NT2/D1 (cell line): ENCODE results near the gene EML1.

Source experiments
- DNase-seq: peaks from one replicate; pipeline ENCODE4 v3.0.0-alpha.2; 2011; ENCODE audit warnings: low read depth, low spot score
- H3K27me3 ChIP-seq: 2 replicates; pipeline ENCODE4 v1.6.0; 2011; ENCODE audit warnings: mild to moderate bottlenecking; ENCODE audit not compliant: insufficient read length, insufficient read depth
- H3K36me3 ChIP-seq: 2 replicates; pipeline ENCODE4 v1.6.1; 2011; ENCODE audit warnings: mild to moderate bottlenecking, low read length, mixed read lengths; ENCODE audit not compliant: insufficient read depth, insufficient read length
- H3K4me1 ChIP-seq: 2 replicates; pipeline ENCODE4 v1.5.1; 2011; ENCODE audit not compliant: insufficient read depth, insufficient read length
- H3K4me3 ChIP-seq: 2 replicates; pipeline ENCODE4 v1.5.1; 2011; ENCODE audit warnings: low read depth; ENCODE audit not compliant: insufficient read length
- H3K9ac ChIP-seq: 2 replicates; pipeline ENCODE4 v1.6.0; 2011; ENCODE audit warnings: low read depth; ENCODE audit not compliant: insufficient read length
- H3K9me3 ChIP-seq: 2 replicates; pipeline ENCODE4 v1.5.1; 2011; ENCODE audit warnings: mild to moderate bottlenecking, low read length; ENCODE audit not compliant: insufficient read depth
- SUZ12 ChIP-seq: IDR thresholded peaks from 2 replicates; pipeline ENCODE4 v1.6.1; 2011; ENCODE audit not compliant: insufficient read length, insufficient read depth; ENCODE audit errors: extremely low read depth
- YY1 ChIP-seq: IDR thresholded peaks from 2 replicates; pipeline ENCODE4 v1.6.1; 2011; ENCODE audit not compliant: insufficient read length, insufficient read depth
- ZNF274 ChIP-seq: IDR thresholded peaks from 2 replicates; pipeline ENCODE4 v1.6.1; 2011; ENCODE audit warnings: mild to moderate bottlenecking, low read depth, low read length

EML1 gene

DNA sequence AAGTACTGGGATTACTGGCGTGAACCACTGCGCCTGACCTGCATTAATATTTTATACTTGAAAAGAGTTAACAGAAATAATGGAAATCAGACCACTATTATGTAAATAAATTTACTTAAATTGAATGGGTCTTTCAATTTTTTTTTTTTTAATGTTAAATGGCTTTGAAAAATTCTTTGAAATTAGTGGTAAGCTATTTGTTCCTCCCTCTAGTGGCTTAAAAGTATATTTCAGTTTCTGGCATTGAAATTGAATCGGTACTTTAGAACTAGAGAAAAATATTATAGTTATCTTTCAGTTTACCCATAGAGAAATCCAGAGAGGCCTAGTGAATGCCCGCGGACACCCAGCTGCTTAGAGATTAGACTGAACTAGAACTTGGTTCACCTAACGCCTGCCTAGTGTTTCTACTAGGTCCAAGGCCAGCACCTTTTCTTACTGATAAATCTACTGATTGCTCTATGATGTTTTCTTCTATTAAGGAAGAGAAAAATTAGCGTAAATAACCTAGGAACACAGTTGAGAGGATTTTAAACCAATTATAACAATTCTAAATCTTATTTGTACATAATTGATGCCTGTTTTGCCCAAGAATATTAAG lies 106.5 kb downstream of the EML1 start:
- Histone ChIP-seq H3K36me3 (peaks cover 15% of the 10 kb centered on the region), H3K4me3 (no peak overlapping the region), H3K9ac (no peak overlapping the region), H3K9me3 (peaks cover 14% of the 10 kb centered on the region; the same call in 1 of the 2 replicates), H3K4me1 (no peaks in the 10 kb centered on the region), H3K27me3 (no peaks in the 10 kb centered on the region)
- no peak for TF ChIP-seq YY1
- TF ChIP-seq ZNF274, result no peak
- TF ChIP-seq SUZ12, result no peak
- DNase-seq, result no peak

DNA sequence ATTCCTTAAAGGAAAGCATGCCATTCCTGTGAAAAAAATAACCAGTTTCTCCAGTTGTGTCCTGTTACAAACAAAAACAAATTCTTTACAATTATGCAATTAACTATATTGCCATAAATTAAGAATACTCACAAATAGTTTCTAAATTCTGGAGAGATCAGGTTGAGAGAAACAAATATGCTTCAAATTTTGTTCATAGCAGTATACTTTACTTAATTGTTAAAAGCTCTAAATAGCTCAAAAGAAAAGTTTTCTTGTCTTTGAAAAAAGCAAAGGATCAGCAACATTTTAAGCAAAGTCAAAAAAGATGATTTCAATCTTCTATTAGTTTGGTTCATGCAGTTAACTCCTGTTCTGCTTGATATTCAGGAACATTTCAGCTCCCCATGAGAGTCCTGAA lies 109.7 kb downstream of the EML1 start:
- H3K9ac ChIP-seq, result no peak overlapping the region
- H3K9me3 ChIP-seq, result peaks cover 14% of the 10 kb centered on the region; the same call in 1 of the 2 replicates
- H3K27me3 ChIP-seq, result no peaks in the 10 kb centered on the region
- no peaks in the 10 kb centered on the region for H3K4me1 ChIP-seq
- peaks cover 23% of the 10 kb centered on the region for H3K36me3 ChIP-seq
- TF ChIP-seq YY1 (no peak), SUZ12 (no peak), ZNF274 (no peak)
- no peak for DNase-seq
- H3K4me3 ChIP-seq, result no peak overlapping the region

DNA sequence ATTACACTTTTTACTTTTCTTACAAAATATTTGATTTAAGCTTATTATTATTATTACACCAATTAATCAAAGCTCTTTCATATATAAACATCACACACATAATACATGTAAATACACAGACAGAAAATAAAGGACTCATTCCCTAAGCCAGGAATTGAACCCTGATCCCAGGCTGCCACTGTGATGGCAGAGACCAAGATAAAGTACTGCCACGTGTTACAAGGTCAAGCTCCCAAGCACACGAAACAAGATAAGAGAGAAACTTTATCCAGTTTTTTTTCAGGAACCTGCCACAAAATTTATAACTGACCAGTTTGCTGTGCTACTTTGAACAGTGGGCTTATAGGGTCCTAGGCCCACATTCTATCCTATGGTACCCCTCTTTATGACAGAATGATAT lies 111.3 kb downstream of the EML1 start:
- no peak for DNase-seq
- no peak overlapping the region for H3K9ac ChIP-seq
- H3K9me3 ChIP-seq, result peaks cover 14% of the 10 kb centered on the region; the same call in 1 of the 2 replicates
- H3K36me3 ChIP-seq, result peaks cover 23% of the 10 kb centered on the region
- H3K4me3 ChIP-seq, result no peak overlapping the region
- no peaks in the 10 kb centered on the region for H3K4me1 ChIP-seq
- TF ChIP-seq SUZ12 (no peak), YY1 (no peak), ZNF274 (no peak)
- H3K27me3 ChIP-seq, result no peaks in the 10 kb centered on the region

GRCh38 chr14:99905121-99905520 lies 111.9 kb downstream of the EML1 start:
- no peak overlapping the region for H3K9ac ChIP-seq
- TF ChIP-seq YY1, result no peak
- no peak for TF ChIP-seq SUZ12
- TF ChIP-seq ZNF274, result no peak
- no peak overlapping the region for H3K4me3 ChIP-seq
- no peaks in the 10 kb centered on the region for H3K27me3 ChIP-seq
- H3K9me3 ChIP-seq, result peaks cover 14% of the 10 kb centered on the region; the same call in 1 of the 2 replicates
- no peak for DNase-seq
- H3K4me1 ChIP-seq, result no peaks in the 10 kb centered on the region
- peaks cover 23% of the 10 kb centered on the region for H3K36me3 ChIP-seq

DNA sequence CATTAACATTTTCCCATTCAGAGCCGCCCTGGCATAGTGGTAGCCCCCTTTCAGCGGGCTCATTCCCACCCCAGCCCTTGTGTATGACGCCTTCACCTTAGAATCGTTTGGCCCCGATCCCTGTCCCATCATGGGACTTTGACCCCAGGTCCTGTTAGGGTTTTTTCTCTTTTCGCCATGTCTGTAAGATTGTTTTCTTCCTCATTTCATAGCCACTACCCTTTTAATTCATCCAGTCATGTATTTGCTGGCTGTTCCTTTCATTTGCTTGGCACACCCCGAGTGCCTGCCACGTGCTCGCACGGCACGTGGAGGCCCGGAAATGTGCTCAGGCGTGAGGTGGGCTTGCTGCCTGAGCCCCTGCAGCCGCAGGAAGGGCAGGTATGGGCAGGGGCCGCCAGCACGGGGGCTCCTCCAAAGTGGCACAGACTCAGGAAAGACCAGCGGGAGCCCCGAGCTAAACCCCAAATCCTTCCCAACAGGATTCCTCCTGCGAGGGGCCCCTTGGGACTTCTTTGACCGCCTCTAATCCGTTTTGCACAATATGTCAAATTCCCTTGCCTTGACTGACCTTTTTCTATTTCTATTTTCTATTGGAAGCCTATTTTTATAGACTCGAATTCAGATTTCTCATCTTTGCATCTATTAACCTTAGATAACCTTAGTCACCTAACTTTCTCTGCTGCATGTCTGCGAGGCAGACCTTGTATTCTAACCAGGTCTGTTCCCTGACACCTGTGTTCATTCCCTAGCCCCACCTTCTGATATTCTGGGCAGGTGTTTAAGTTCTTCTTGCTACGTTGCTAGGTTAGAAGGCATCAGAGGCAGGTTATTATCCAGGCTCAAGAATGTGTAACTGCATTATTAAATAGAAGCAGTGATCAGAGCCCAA lies 114.8 kb downstream of the EML1 start:
- TF ChIP-seq YY1, result no peak
- no peak for TF ChIP-seq ZNF274
- TF ChIP-seq SUZ12, result no peak
- Histone ChIP-seq H3K36me3 (peaks cover 27% of the 10 kb centered on the region), H3K4me1 (no peaks in the 10 kb centered on the region), H3K4me3 (no peak overlapping the region), H3K9ac (no peak overlapping the region), H3K9me3 (peaks cover 1% of the 10 kb centered on the region; the same call in 1 of the 2 replicates), H3K27me3 (no peaks in the 10 kb centered on the region)
- DNase-seq, result no peak

- Histone ChIP-seq H3K27me3 (no peaks in the 10 kb centered on the region), H3K9ac (no peak overlapping the region), H3K9me3 (no peaks in the 10 kb centered on the region), H3K4me3 (no peak overlapping the region), H3K36me3 (peaks cover 27% of the 10 kb centered on the region), H3K4me1 (no peaks in the 10 kb centered on the region)
- TF ChIP-seq ZNF274, result no peak
- TF ChIP-seq YY1, result no peak
- no peak for TF ChIP-seq SUZ12
- DNase-seq, result no peak
Observed at GRCh38 chr14:99908653-99909250, 115.5 kb downstream of the EML1 start.

DNA sequence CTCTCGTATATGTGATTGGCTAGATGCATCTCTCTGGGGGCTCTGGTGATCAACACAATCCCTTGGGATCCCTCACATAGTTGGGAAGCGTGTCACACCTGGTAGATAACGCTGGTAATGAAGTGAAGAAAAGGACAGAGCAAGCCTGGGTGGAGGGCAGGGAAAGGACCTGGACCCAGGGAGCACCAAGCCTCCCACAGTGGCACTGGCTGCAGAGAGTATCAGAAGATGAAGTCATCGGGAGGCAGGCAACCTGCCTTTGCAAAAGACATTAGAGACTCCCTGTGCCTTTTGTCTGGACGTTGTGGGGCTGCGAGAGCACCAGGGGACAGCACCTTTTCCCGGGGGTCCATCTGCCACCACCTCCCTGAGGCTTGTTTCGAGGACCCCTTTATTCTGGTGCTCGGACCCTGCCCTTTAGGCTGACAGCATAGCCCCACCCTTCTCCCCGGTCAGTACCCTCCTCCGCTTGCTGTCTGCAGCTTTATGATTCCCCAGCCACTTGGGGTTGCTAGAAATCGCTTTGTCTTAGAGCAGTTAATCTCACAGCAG lies 116.4 kb downstream of the EML1 start:
- no peak overlapping the region for H3K4me3 ChIP-seq
- H3K9me3 ChIP-seq, result no peaks in the 10 kb centered on the region
- H3K9ac ChIP-seq, result no peak overlapping the region
- no peaks in the 10 kb centered on the region for H3K27me3 ChIP-seq
- TF ChIP-seq ZNF274 (no peak), YY1 (no peak), SUZ12 (no peak)
- no peak for DNase-seq
- peaks cover 33% of the 10 kb centered on the region for H3K36me3 ChIP-seq
- no peaks in the 10 kb centered on the region for H3K4me1 ChIP-seq
